Skeletal muscle tissue (tissue), 4 donors: Measurements from ENCODE around the gene GRK4. TPM values are rescaled to one million over a fixed set of nuclear protein-coding genes. Genes with fewer than 3 reads are reported as not detected.
"Not testable (repeated sequence)": the region's sequence is repeated elsewhere in the genome, so short reads cannot be mapped to it uniquely, and the experiment has no call there.

ENCODE experiments used
- H3K27ac ChIP-seq: one replicate; pipeline ENCODE4 v1.7.0; 2013; ENCODE audit warnings: mild to moderate bottlenecking, low read depth, low read length, inconsistent platforms
- H3K27me3 ChIP-seq, 3 donors: one replicate each; pipeline ENCODE4 v1.7.0; 2013; ENCODE audit warnings: low read length in 3 of 3; ENCODE audit not compliant: control insufficient read depth in 3 of 3, insufficient read depth in 3 of 3
- H3K36me3 ChIP-seq, 3 donors: one replicate each; pipeline ENCODE4 v1.7.0; 2013; ENCODE audit warnings: low read length in 3 of 3; ENCODE audit not compliant: control insufficient read depth in 3 of 3, insufficient read depth in 3 of 3
- H3K4me1 ChIP-seq, 3 donors: one replicate each; pipeline ENCODE4 v1.7.0; 2013; ENCODE audit warnings: low read length in 3 of 3, mild to moderate bottlenecking in 3 of 3; ENCODE audit not compliant: control insufficient read depth in 3 of 3, insufficient read depth in 3 of 3
- H3K4me3 ChIP-seq, 3 donors: one replicate each; pipeline ENCODE4 v1.7.0; 2013; ENCODE audit warnings: low read length in 3 of 3
- H3K9ac ChIP-seq, 3 donors: one replicate each; pipeline ENCODE4 v1.7.0; 2013; ENCODE audit warnings: low read length in 3 of 3, mild to moderate bottlenecking in 3 of 3, moderate library complexity in 2 of 3, low read depth in 1 of 3
- H3K9me3 ChIP-seq, 3 donors: one replicate each; pipeline ENCODE4 v1.7.0; 2013; ENCODE audit warnings: low read length in 3 of 3; ENCODE audit not compliant: control insufficient read depth in 3 of 3
- total RNA-seq: library from RNA; depleted of rRNA; stranded (reverse); fragments of >200 nt; gene quantifications from one replicate; pipeline ENCODE4 v1.2.3, GENCODE V29; 2014
- donor health status: Osteomylitis.

Gene GRK4
- total RNA-seq, 1 donor from 2014 or later, result 12.5 TPM

DNA sequence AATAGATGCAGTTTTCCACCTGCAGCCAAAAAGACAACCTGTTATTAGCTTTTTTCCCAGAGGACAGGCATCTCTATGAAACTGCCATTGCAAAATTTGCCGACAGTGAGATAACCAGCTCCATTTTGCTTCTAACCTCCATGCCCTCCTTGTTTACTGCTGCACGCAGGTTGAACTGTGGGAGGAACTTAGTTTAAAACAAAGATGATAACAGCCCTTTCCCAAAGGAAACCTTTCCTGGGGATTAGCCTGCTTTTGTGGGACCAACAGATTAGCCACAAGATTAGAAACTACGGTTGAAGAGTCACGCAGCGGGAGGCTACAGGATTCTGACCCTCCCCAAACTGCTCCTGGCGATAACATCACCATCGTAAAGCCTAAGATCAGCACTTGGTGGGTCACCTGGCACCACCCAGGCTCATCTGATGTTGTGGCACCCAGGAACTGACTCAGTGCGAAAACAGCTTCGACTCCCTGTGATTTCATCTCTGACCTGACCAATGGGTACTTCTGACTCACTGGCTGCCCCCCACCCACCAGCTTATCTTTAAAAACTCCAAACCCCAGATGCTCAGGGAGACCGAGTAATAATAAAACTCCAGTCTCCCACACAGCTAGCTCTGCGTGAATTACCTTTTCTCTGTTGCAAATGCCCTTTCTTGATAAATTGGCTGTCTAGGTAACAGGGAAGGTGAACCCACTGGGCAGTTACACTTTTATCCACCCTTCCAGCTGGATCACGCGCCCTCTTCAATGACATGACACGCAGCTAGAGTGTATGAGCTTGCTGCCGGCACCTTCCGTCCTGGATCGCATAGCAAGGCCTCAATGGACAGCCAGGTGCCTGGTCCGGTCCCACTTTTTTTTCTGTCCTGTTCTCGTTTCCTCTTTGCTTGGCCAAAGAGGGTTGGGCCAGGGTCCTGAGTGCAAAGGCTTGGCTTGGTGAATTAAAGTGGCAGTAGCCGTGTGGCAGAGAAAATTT is 27.3 kb upstream of the GRK4 start:
- H3K9ac ChIP-seq, result peak overlapping the region; percentile 94 to 95 (median 95)
- H3K4me1 ChIP-seq, result peaks cover 38 to 51% (median 50%) of the 10 kb centered on the region in 3 donors
- H3K36me3 ChIP-seq, result peaks cover 35 to 40% (median 40%) of the 10 kb centered on the region in 3 donors
- H3K4me3 ChIP-seq, result peak overlapping the region; percentile 86 to 95 (median 94)
- H3K27me3 ChIP-seq, result no peaks in the 10 kb centered on the region
- no peaks in the 10 kb centered on the region for H3K9me3 ChIP-seq
- H3K27ac ChIP-seq, result peak overlapping the region; percentile 84

DNA sequence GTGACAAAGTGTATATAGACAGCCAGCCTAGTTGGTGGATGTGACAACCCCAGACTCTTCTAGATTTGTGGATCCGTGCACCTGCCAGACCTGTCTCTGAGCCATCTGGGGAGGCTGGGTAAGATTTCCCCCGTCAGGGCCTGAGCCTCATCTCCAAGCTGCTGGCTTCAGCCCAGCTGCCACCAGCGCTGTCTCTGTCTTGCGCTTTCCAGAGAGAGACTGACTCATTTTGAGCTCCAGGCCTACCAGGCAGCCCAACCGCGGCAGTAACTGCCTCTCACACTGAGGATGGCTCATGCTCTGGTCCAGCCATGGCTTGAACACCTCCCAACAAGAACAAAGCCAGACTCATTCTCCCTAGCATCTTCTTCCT is 26.6 kb upstream of the GRK4 start:
- Histone ChIP-seq H3K4me1 (peaks cover 38 to 49% (median 46%) of the 10 kb centered on the region in 3 donors), H3K4me3 (peak overlapping the region in 2 of 3 donors; percentile 34 to 45), H3K9me3 (no peaks in the 10 kb centered on the region), H3K27ac (peak overlapping the region; percentile 84), H3K36me3 (peaks cover 42 to 47% (median 47%) of the 10 kb centered on the region in 3 donors), H3K27me3 (no peaks in the 10 kb centered on the region), H3K9ac (peak overlapping the region; percentile 20 to 95 (median 24))

DNA sequence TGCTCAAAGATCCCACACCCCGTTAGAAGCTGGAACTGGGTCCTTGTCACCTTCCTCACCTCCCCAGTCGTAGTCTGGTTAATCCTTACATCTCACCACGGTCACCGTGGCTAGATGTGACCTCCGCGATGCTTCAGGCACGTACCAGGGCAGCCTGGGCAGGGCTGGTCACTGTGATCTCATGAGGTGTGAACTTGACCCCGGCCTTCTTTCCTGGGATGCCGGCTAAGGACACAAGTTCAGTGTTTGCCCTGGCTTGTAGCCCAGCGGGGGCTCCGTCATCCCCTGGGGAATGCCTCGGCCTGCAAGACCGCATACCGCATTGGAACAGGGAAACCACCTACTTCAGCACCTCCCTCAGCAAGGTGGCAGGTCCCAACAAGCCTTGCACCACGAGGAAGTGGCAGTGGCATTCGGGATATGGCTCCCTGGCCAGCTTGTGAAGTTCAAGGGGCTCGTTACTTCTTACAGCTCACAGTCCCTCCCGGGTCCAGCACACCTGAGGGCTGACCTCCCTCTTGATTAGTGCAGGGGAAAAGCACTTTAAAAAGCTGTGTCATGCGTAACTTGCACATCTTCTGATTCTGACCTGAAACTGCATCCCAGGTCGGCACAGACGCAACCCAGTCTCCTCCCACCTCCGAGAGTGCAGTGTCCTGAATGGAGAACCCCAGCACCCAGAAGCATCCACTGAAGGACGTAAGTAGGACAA is 26.1 kb upstream of the GRK4 start:
- H3K27me3 ChIP-seq, result no peaks in the 10 kb centered on the region
- peak overlapping the region in 2 of 3 donors; percentile 34 to 45 for H3K4me3 ChIP-seq
- no peaks in the 10 kb centered on the region for H3K9me3 ChIP-seq
- H3K36me3 ChIP-seq, result peaks cover 47 to 53% (median 53%) of the 10 kb centered on the region in 3 donors
- peak overlapping the region; percentile 84 for H3K27ac ChIP-seq
- peak overlapping the region in 2 of 3 donors; percentile 24 to 95 for H3K9ac ChIP-seq
- peaks cover 35 to 48% (median 41%) of the 10 kb centered on the region in 3 donors for H3K4me1 ChIP-seq

DNA sequence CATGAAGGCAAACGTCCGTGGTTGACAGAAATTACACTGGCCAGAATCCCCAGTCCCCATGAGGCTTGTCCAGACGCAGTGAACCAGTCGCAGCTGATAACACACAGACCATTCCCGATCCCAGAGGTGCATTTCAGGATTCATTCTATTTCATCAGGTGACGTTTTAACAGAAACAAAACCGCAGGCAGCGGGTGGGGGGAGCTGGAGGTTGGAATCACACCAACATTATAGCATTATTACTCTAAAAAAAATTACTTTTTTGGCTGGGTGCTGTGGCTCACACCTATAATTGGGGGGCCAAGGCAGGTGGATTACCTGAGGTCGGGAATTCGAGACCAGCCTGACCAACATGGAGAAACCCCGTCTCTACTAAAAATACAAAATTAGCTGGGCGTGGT is 25.4 kb upstream of the GRK4 start:
- no peaks in the 10 kb centered on the region for H3K9me3 ChIP-seq
- H3K9ac ChIP-seq, result no peak overlapping the region
- no peak overlapping the region for H3K4me3 ChIP-seq
- H3K27ac ChIP-seq, result no peak overlapping the region
- no peaks in the 10 kb centered on the region for H3K27me3 ChIP-seq
- H3K4me1 ChIP-seq, result peaks cover 32 to 41% (median 34%) of the 10 kb centered on the region in 3 donors
- peaks cover 53 to 60% (median 59%) of the 10 kb centered on the region in 3 donors for H3K36me3 ChIP-seq

DNA sequence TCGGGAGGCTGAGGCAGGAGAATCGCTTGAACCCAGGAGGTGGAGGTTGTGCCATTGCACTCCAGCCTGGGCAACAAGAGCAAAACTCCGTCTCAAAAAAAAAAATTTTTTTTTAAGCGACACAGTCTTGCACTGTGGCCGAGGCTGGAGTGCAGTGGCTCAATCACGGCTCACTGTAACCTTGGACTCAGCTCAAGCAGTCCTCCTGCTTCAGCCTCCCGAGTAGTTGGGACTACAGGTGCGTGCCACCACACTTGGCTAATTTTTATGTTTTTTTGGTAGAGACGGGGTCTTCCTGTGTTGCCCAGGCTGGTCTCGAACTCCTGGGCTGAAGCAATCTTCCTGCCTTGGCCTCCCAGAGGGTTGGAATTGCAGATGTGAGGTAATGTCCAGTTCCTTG is 25.0 kb upstream of the GRK4 start:
- H3K4me3 ChIP-seq, H3K27ac ChIP-seq, H3K9ac ChIP-seq, H3K9me3 ChIP-seq, H3K27me3 ChIP-seq: not testable (repeated sequence)
- Histone ChIP-seq H3K4me1 (peaks cover 28 to 37% (median 31%) of the 10 kb centered on the region in 3 donors), H3K36me3 (peaks cover 57 to 64% (median 64%) of the 10 kb centered on the region in 3 donors)

DNA sequence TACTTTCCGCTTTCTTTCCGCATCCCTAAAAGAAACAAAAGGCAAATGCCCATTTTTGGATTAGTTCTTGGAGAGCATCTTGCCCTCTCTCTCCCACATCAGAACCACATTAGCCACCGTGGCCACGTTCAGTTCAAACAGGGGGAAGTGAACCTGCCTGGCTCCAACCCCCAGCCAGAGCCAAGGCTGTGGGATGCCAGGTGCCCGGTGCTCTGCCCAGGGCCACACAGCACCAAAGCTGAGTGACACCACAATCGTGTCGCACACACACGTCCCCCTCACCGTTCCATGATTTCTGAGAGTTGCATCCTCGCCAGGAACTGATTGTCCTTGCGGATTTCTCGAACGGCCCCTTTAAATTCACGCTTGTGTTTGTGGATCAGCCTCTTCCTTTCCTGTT is 24.5 kb upstream of the GRK4 start:
- H3K27me3 ChIP-seq, result no peaks in the 10 kb centered on the region
- H3K36me3 ChIP-seq, result peaks cover 59 to 69% (median 67%) of the 10 kb centered on the region in 3 donors
- H3K9me3 ChIP-seq, result no peaks in the 10 kb centered on the region
- peaks cover 26 to 32% (median 26%) of the 10 kb centered on the region in 3 donors for H3K4me1 ChIP-seq
- H3K27ac ChIP-seq, result no peak overlapping the region
- H3K9ac ChIP-seq, result no peak overlapping the region
- no peak overlapping the region for H3K4me3 ChIP-seq

DNA sequence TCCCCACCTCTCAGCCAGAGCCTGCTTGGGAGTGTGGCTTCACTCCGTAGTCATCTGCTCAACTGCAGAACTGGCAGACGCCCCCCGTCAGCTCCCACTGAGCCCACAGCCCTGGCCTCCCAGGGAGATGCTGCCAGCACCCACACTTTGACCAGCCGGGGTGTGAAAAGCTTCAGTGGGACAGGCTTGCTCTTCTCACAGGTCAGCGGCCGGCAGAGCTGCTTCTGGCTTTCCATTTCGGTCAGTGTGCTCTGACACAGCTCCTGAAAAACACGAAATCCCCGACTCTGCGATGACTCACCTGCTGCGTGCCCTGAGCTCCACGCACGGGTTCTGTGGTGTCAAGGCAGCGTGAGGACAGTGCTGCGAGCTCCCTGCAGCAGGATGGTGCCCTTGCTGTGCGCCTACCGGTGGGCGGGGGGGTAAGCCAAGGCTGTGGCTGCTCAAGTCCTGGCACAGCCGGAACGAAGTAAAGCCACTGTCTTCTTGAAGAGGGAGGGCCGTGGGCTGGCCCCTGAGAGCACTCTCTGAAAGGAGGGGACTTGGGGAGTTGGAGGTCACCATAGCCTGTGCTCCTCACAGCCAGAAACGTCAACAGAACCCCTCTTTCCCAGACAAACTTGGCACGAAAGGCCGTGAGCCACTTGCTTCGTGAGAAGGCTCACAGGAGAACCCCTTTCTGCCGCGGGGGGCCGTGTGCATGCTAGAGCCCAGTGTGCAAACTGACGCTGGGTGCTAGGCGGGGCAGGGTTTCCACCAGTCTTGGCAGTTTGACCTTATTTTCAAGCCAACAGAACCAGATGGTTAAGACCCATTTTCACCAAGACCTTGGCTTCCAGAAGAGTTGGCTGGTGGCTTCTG is 23.8 kb upstream of the GRK4 start:
- no peak overlapping the region for H3K27ac ChIP-seq
- H3K36me3 ChIP-seq, result peaks cover 62 to 73% (median 71%) of the 10 kb centered on the region in 3 donors
- H3K9ac ChIP-seq, result no peak overlapping the region
- no peaks in the 10 kb centered on the region for H3K9me3 ChIP-seq
- H3K4me1 ChIP-seq, result peaks cover 26 to 30% (median 26%) of the 10 kb centered on the region in 3 donors
- no peak overlapping the region for H3K4me3 ChIP-seq
- no peaks in the 10 kb centered on the region for H3K27me3 ChIP-seq

DNA sequence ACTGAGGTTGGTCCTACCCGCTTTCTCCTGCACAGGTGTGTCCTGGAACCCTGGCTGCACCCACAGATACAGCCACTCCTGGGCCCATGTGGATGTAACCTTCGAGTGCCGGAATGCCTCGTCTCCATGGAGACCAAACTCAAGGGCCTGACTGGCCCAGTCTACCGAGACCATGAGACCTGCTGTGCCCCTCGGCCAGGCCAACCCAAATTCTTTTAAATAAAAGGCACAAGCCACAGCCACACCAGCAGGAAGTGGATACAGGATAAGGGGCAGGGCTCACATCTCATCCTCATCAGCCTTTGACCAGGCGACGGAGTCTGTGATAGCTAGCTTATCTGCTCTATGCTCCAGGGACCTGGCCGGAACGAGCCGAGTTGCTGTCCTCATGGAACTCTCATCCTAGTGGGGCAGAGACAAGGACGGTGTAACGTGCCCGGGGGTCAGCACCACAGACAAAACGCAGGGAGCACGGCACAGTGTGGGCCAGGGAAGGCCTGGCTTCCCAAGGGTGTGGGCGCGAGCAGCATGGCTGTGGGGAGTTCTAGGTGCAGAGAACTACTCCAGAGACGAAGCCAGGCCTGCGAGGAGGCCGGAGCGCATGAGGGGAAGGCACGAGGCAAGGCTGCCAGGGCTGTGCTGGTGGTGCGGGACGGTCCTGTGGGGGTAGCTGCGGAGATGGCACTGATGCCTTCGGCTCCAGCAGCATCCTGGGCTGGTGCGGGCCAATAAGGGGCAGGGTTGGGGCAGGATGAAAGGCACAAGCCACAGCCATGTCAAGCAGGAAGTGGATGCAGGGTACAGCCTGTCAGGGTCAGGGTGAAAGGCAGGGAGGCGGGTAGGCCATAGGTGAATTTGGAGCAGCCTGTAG is 22.9 kb upstream of the GRK4 start:
- H3K9me3 ChIP-seq, result no peaks in the 10 kb centered on the region
- no peak overlapping the region for H3K27ac ChIP-seq
- H3K4me3 ChIP-seq, result no peak overlapping the region
- no peaks in the 10 kb centered on the region for H3K27me3 ChIP-seq
- H3K36me3 ChIP-seq, result peaks cover 71 to 82% (median 77%) of the 10 kb centered on the region in 3 donors
- no peak overlapping the region for H3K9ac ChIP-seq
- peaks cover 22 to 23% (median 22%) of the 10 kb centered on the region in 3 donors for H3K4me1 ChIP-seq
